ENCODE measurements around the gene PTP4A1.

Gene PTP4A1

GRCh38 chr6:63558278-63558677 lies 14.0 kb upstream of the PTP4A1 start:
- no peak for DNase-seq

- peak; percentile 42 for DNase-seq
Measured at GRCh38 chr6:63560801-63561287, 11.4 kb upstream of the PTP4A1 start.

GRCh38 chr6:63561288-63561687 lies 11.0 kb upstream of the PTP4A1 start:
- DNase-seq: no peak

GRCh38 chr6:63563235-63563634 lies 9.0 kb upstream of the PTP4A1 start:
- DNase-seq: no peak

GRCh38 chr6:63565058-63565726 lies 7.1 kb upstream of the PTP4A1 start:
- DNase-seq: no peak

GRCh38 chr6:63565727-63566596 lies 6.3 kb upstream of the PTP4A1 start:
- DNase-seq: no peak

GRCh38 chr6:63567966-63568365 lies 4.3 kb upstream of the PTP4A1 start:
- no peak for DNase-seq

- DNase-seq: peak; percentile 57
Measured at GRCh38 chr6:63571361-63572043, 778 bp upstream of the PTP4A1 start.

- DNase-seq: no peak
Measured at GRCh38 chr6:63572747-63573075, 431 bp downstream of the PTP4A1 start.

- peak; percentile 60 for DNase-seq
Measured at GRCh38 chr6:63573076-63573898, 1.0 kb downstream of the PTP4A1 start.

GRCh38 chr6:63573899-63574553 lies 1.7 kb downstream of the PTP4A1 start:
- DNase-seq: peak; percentile 53

GRCh38 chr6:63574554-63574900 lies 2.2 kb downstream of the PTP4A1 start:
- DNase-seq: no peak

- no peak for DNase-seq
Measured at GRCh38 chr6:63576147-63576772, 4.0 kb downstream of the PTP4A1 start.

GRCh38 chr6:63576985-63577712 lies 4.9 kb downstream of the PTP4A1 start:
- no peak for DNase-seq

GRCh38 chr6:63578757-63579156 lies 6.5 kb downstream of the PTP4A1 start:
- DNase-seq: no peak

- no peak for DNase-seq
Measured at GRCh38 chr6:63579937-63580703, 7.8 kb downstream of the PTP4A1 start.

- DNase-seq: no peak
Measured at GRCh38 chr6:63580704-63580961, 8.4 kb downstream of the PTP4A1 start.

- no peak for DNase-seq
Measured at GRCh38 chr6:63581355-63582013, 9.2 kb downstream of the PTP4A1 start.

GRCh38 chr6:63582579-63583231 lies 10.4 kb downstream of the PTP4A1 start:
- DNase-seq: no peak

- no peak for DNase-seq
Measured at GRCh38 chr6:63584125-63584514, 11.8 kb downstream of the PTP4A1 start.

All from HCEC 1CT (cell line).